ENCODE measurements around the gene CCNL1. TPM values are rescaled to one million over a fixed set of nuclear protein-coding genes. Genes with fewer than 3 reads are reported as not detected.

Gene CCNL1
- total and polyA plus RNA-seq, 2 of the 4 experiments (the other 2 are of a cell fraction), result 60.9 to 83.3 TPM

- H3K36me3 ChIP-seq (ENCODE audit: control insufficient read depth, insufficient read depth, low read length), result no peaks in the 10 kb centered on the region
- peak overlapping the region; percentile 82 for H4K91ac ChIP-seq (ENCODE audit: insufficient read depth, low read depth, low read length)
- peak overlapping the region; percentile 73 for H3K4me2 ChIP-seq (ENCODE audit: low read depth, low read length)
- peak overlapping the region; percentile 88 for H3K23ac ChIP-seq (ENCODE audit: low read depth, low read length)
- peak; percentile 57; the same call in 1 of the 2 replicates for TF ChIP-seq POLR2A (IDR thresholded peaks at IDR 0.05; ENCODE audit: low read depth, low read length)
- TF ChIP-seq USF2 (IDR thresholded peaks at IDR 0.05; ENCODE audit: low read depth, low read length), result no peak
- TF ChIP-seq CHD1 (IDR thresholded peaks at IDR 0.05; ENCODE audit: low read depth, low read length), result no peak; the same call in 1 of the 2 replicates
- TF ChIP-seq BHLHE40 (IDR thresholded peaks at IDR 0.05; ENCODE audit: low read depth, low read length), result no peak
- no peak for TF ChIP-seq CTCF (conservative IDR thresholded peaks at IDR 0.05; ENCODE audit: low read depth, low read length)
- no peak for TF ChIP-seq MAZ (IDR thresholded peaks at IDR 0.05; ENCODE audit: borderline replicate concordance, low read depth, low read length)
- TF ChIP-seq RFX5 (IDR thresholded peaks at IDR 0.05; ENCODE audit: low read depth, low read length), result no peak
- BruUV-seq (replicated peaks), result TSS peak; percentile 97
- H3K27me3 ChIP-seq (ENCODE audit: control insufficient read depth, insufficient read depth, low read length), result no peaks in the 10 kb centered on the region
- POLR2A ChIA-PET (ENCODE audit: unreplicated experiment), result interaction anchor here (2.8 kb wide), 1 partner anchor 14 kb away, joined by 46 read pairs; the partner anchor contains the start of gene CCNL1
- peaks cover 5% of the 10 kb centered on the region; the same call in 1 of the 2 replicates for H3K9me1 ChIP-seq (ENCODE audit: insufficient read depth, low read length)
- peak; percentile 5 for ATAC-seq (ENCODE audit: low read depth)
- dilution Hi-C loops (cut with HindIII; ENCODE audit: low sequenced_read_pairs, unreplicated experiment) (no loop called here), intact Hi-C loops (cut with micrococcal nuclease) (no loop called here), in situ Hi-C loops (cut with MboI; ENCODE audit: low sequenced_read_pairs) (loop anchor here (25.0 kb wide), 1 partner anchor 1538 kb away; no protein-coding TSS in a partner anchor)
- CTCF ChIA-PET, result interaction anchor here (0.6 to 1.3 kb wide), 3 partner anchors 11 to 61 kb away, joined by 3 read pairs; no protein-coding TSS in a partner anchor
- peak overlapping the region; percentile 95 for H3K56ac ChIP-seq (ENCODE audit: extremely low read depth, insufficient read depth, low read length)
- peak overlapping the region; percentile 43 for H3K18ac ChIP-seq (ENCODE audit: low read depth, low read length)
- peak overlapping the region; percentile 83 for H3K27ac ChIP-seq (ENCODE audit: insufficient read depth, low read length)
- peak overlapping the region; percentile 90 for H2AK9ac ChIP-seq (replicated peaks; ENCODE audit: low read depth, low read length, poor library complexity)
- no peaks in the 10 kb centered on the region; the same call in none of the 2 replicates for H3K4me1 ChIP-seq (ENCODE audit: control insufficient read depth, insufficient read depth, low read length)
- H4K5ac ChIP-seq (ENCODE audit: low read depth, low read length), result peak overlapping the region; percentile 35
- no peak for DNase-seq
- H3K9ac ChIP-seq (ENCODE audit: low read depth, low read length), result peak overlapping the region; percentile 71
- H3K9me3 ChIP-seq (ENCODE audit: control insufficient read depth, insufficient read depth, low read length), result no peaks in the 10 kb centered on the region
- peaks cover 11 to 12% of the 10 kb centered on the region in 2 experiments; a peak in 3 of 4 replicates for H3K79me1 ChIP-seq (ENCODE audit: low read depth in 1 of 2, low read length in 2 of 2)
- H2AFZ ChIP-seq (replicated peaks; ENCODE audit: low read length, poor library complexity), result peak overlapping the region; percentile 91
- peak overlapping the region; percentile 89 to 90 for H4K8ac ChIP-seq (ENCODE audit: low read depth in 2 of 2, low read length in 2 of 2)
- peak overlapping the region; percentile 30; the same call in 1 of the 2 replicates for H2BK20ac ChIP-seq (ENCODE audit: low read depth, low read length)
- 0% methylated on average over 4 of the region's 15 CpGs; no CpG with 5 or more reads in 1 of the 2 experiments for WGBS, 2 experiments (ENCODE audit: extremely low coverage in 2 of 2, insufficient read length in 1 of 2)
- H3K4me3 ChIP-seq (ENCODE audit: insufficient read depth, low read depth, low read length), result peak overlapping the region; percentile 43
- no peaks in the 10 kb centered on the region for H4K20me1 ChIP-seq (ENCODE audit: insufficient read depth, low read length)
- H2AK5ac ChIP-seq (ENCODE audit: low read depth, low read length), result peak overlapping the region; percentile 89
- peak overlapping the region; percentile 70 for H2BK5ac ChIP-seq (ENCODE audit: low read depth, low read length, poor library complexity, severe bottlenecking)
- peak overlapping the region; percentile 87 for H3K4ac ChIP-seq (ENCODE audit: low read depth, low read length)
- H2BK15ac ChIP-seq (ENCODE audit: low read depth, low read length), result peak overlapping the region; percentile 80; the same call in 2 of the 3 replicates
- peak overlapping the region; percentile 50 for H2BK120ac ChIP-seq (ENCODE audit: low read depth, low read length)
- H3K14ac ChIP-seq (replicated peaks; ENCODE audit: low read depth, low read length), result peak overlapping the region; percentile 71
Measured at GRCh38 chr3:157174290-157174648, 14.3 kb upstream of the CCNL1 start.

Data from IMR-90 (cell line).